Cardiac fibroblast (primary cell): ENCODE results near the gene ANGPTL8.

Experiments used
- DNase-seq, 2 donors: peaks; one replicate each; pipeline versions ENCODE4 v3.0.0 to v3.0.0-alpha.2; 2010; ENCODE audit warnings: low read depth in 2 of 2
- H3K4me3 ChIP-seq, 2 donors: replicated peaks in 1 of 2; 1 replicate in 1 of 2; 2 replicates in 1 of 2; pipeline ENCODE4 v1.5.1; 2011; ENCODE audit warnings: low read depth in 2 of 2, low read length in 2 of 2, mild to moderate bottlenecking in 2 of 2, moderate library complexity in 1 of 2
- CTCF ChIP-seq: IDR thresholded peaks from one replicate; pipeline ENCODE4 v1.5.1; 2011; ENCODE audit warnings: low read depth, mild to moderate bottlenecking, low read length, inconsistent platforms

Gene ANGPTL8

GRCh38 chr19:11242025-11242424 lies 2.6 kb downstream of the ANGPTL8 start:
- H3K4me3 ChIP-seq = no peak overlapping the region
- no peak for DNase-seq
- TF ChIP-seq CTCF = no peak

- H3K4me3 ChIP-seq = no peak overlapping the region
- TF ChIP-seq CTCF = peak; percentile 77
- DNase-seq = peak; percentile 85 to 87
These were observed 3.7 kb downstream of the ANGPTL8 start for GRCh38 chr19:11242864-11243797.

- TF ChIP-seq CTCF = no peak
- no peak overlapping the region for H3K4me3 ChIP-seq
These were observed 4.4 kb downstream of the ANGPTL8 start for GRCh38 chr19:11243798-11244169.

GRCh38 chr19:11244846-11245589 lies 5.6 kb downstream of the ANGPTL8 start:
- no peak overlapping the region for H3K4me3 ChIP-seq
- no peak for TF ChIP-seq CTCF
- DNase-seq = no peak

More at GRCh38 chr19:11243798-11244169, 4.4 kb downstream of the ANGPTL8 start:
- no peak for DNase-seq

- TF ChIP-seq CTCF = no peak
- no peak for DNase-seq
- no peak overlapping the region for H3K4me3 ChIP-seq
These were observed 7.5 kb downstream of the ANGPTL8 start for GRCh38 chr19:11246941-11247340.

GRCh38 chr19:11247391-11247790 lies 8.0 kb downstream of the ANGPTL8 start:
- TF ChIP-seq CTCF = no peak
- no peak overlapping the region for H3K4me3 ChIP-seq
- peak; percentile 66 to 95 for DNase-seq
